WERI-Rb-1 (cell line): ENCODE data around the gene NAALADL2.

Experiments
- DNase-seq: peaks from one replicate; pipeline ENCODE4 v3.0.0-alpha.2; 2020
- H3K27ac ChIP-seq: fragments of 250-450 bp; sonication (Bioruptor Pico); 2 replicates; pipeline ENCODE4 v1.5.1; 2020; ENCODE audit warnings: mild to moderate bottlenecking, moderate library complexity
- H3K27me3 ChIP-seq: fragments of 250-450 bp; sonication (Bioruptor Pico); 2 replicates; pipeline ENCODE4 v1.5.1; 2021; ENCODE audit warnings: mild to moderate bottlenecking, low read depth, moderate library complexity; ENCODE audit not compliant: insufficient read depth, severe bottlenecking
- H3K36me3 ChIP-seq: fragments of 250-450 bp; sonication (Bioruptor Pico); 2 replicates; pipeline ENCODE4 v1.5.1; 2020; ENCODE audit warnings: mild to moderate bottlenecking, moderate library complexity
- H3K4me3 ChIP-seq: 2 replicates; pipeline ENCODE4 v1.5.1; 2011; ENCODE audit warnings: low read depth, mild to moderate bottlenecking, control low read depth, low read length
- H3K9me3 ChIP-seq: fragments of 250-450 bp; sonication (Bioruptor Pico); 2 replicates; pipeline ENCODE4 v1.5.1; 2021; ENCODE audit warnings: mild to moderate bottlenecking, moderate library complexity; ENCODE audit not compliant: severe bottlenecking
- TF ChIP-seq, protein P1 (sequence below): IDR thresholded peaks from 2 replicates; pipeline ENCODE4 v1.5.1; 2011; ENCODE audit warnings: low read depth, mild to moderate bottlenecking, control low read depth, inconsistent platforms, low read length

Gene NAALADL2

DNA sequence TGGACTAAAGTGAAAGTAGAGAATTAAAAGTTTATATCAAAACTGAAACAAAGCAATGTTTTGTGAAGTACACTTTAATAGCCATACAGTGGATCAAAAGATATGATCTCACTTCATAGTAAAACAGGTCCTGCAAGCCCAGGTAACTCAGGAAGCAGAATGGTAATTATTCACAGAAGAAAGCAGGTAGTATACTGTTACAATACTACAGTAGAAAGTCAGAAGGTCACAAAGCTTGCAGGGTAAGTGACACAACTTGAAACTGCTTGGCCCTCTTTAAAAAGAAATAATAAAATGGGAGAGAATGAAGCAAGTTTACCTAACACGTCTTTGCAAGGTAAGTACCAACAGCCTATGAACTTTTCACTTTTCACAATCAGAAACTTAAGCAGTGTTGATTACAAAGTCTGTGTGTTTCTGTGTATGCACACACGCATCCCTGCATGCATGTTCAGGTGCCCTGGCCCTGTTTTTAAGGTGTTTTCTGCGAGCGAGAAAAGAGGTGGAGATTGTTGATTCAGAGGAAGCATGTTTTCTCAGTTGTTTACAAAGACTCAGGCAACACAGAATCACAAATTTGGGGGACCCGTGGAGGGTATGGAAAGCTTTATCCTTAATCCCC lies at the start of gene NAALADL2:
Gene NAALADL2 (plus strand): TSS at position 221 of the 622 bp plus-strand sequence.
- DNase-seq, result no peak
- TF ChIP-seq, protein P1, sequence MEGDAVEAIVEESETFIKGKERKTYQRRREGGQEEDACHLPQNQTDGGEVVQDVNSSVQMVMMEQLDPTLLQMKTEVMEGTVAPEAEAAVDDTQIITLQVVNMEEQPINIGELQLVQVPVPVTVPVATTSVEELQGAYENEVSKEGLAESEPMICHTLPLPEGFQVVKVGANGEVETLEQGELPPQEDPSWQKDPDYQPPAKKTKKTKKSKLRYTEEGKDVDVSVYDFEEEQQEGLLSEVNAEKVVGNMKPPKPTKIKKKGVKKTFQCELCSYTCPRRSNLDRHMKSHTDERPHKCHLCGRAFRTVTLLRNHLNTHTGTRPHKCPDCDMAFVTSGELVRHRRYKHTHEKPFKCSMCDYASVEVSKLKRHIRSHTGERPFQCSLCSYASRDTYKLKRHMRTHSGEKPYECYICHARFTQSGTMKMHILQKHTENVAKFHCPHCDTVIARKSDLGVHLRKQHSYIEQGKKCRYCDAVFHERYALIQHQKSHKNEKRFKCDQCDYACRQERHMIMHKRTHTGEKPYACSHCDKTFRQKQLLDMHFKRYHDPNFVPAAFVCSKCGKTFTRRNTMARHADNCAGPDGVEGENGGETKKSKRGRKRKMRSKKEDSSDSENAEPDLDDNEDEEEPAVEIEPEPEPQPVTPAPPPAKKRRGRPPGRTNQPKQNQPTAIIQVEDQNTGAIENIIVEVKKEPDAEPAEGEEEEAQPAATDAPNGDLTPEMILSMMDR, result no peak
- Histone ChIP-seq H3K9me3 (no peaks in the 10 kb centered on the region), H3K27me3 (no peaks in the 10 kb centered on the region), H3K27ac (no peak within 1 kb of the TSS), H3K36me3 (no peaks in the 10 kb centered on the region), H3K4me3 (no peak within 1 kb of the TSS)

DNA sequence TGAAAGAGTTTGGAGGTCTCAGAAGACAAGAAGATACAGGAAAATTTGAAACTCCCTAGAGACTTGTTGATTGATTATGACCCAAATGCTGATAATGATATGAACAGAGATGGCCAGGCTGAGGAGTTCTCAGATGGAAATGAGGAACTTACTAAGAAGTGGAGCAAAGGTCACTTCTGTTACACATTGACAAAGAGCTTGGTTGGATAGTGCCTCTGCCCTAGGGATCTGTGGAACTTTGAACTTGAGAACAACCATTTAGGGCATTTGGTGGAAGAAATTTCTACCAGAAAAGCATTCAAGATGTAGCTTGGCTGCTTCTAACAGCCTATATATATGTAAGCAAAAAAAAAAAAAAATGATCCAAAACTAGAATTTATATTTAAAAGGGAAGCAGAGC lies 48.9 kb upstream of the NAALADL2 start:
- TF ChIP-seq, protein P1, result no peak
- Histone ChIP-seq H3K27me3 (no peaks in the 10 kb centered on the region), H3K4me3 (no peak overlapping the region), H3K36me3 (no peaks in the 10 kb centered on the region), H3K9me3 (no peaks in the 10 kb centered on the region), H3K27ac (no peak overlapping the region)
- no peak for DNase-seq

DNA sequence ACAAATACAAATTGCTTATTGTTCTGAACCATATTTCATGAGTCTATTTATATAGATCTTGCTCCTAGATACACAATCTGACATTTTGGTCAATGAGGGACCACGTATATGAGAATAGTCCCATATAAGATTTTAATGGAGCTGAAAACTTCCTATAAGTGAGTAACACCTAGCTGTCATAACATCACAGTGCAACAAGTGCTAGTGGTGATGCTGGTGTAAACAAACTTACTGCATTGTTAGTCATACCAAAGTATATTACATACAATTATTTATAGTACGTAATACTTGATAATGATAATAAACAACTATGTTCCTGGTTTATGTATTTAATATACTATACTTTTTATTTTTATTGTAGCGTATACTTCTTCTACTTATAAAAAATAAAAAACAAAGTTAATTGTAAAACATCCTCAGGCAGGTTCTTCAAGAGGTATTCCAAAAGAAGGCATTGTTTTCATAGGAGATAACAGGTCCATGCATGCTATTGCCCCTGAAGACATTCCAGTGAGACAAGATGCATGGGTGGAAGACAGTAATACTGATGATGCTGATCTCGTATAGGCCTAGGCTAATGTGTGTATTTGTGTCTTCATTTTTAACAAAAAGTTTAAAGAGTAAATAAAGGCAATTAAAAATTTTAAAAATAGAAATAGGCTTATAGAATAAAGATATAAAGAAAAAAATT lies 46.8 kb upstream of the NAALADL2 start:
- no peaks in the 10 kb centered on the region for H3K9me3 ChIP-seq
- no peak overlapping the region for H3K4me3 ChIP-seq
- no peak for DNase-seq
- no peaks in the 10 kb centered on the region for H3K27me3 ChIP-seq
- H3K27ac ChIP-seq, result no peak overlapping the region
- H3K36me3 ChIP-seq, result no peaks in the 10 kb centered on the region
- TF ChIP-seq, protein P1, result no peak

DNA sequence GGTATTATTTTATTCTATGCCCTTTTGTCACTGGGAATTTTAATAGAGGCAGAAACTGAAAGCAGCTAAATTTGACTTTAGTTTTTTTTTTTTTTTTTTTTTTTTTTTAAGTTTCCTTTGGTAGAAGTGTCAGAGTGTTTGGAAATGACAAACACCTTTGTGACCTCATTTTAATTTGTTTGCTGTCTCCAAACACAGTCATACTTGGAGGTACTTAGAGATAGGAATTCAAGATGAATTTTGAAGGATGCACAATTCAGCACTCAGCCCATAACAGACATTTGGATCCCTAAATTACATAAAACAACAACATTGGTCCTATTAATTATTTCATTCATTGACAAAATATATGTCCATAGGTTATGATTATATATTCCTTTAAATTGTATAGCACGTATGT lies 43.4 kb upstream of the NAALADL2 start:
- DNase-seq, result no peak
- H3K4me3 ChIP-seq, result no peak overlapping the region
- no peaks in the 10 kb centered on the region for H3K27me3 ChIP-seq
- no peak overlapping the region for H3K27ac ChIP-seq
- TF ChIP-seq, protein P1, result no peak
- no peaks in the 10 kb centered on the region for H3K36me3 ChIP-seq
- H3K9me3 ChIP-seq, result no peaks in the 10 kb centered on the region

DNA sequence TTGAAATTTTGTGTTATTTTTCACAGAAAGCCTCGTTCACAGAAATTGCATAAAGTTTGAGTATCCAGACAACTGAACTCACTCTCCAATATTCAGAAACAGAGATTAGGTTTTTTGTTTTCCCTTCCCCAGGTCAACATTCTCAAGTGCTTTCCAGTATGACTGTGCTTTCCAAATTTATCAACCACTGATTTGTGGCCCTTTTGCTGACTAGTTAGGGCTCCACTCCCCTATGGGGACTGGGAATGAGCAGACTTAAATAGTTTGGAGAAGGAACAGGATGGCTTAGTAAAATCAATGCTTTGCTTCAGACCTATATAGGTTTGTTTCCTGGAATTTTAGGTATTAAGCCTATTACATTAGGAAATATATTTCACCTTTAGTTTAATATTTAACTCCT lies 38.2 kb upstream of the NAALADL2 start:
- no peak for DNase-seq
- H3K36me3 ChIP-seq, result no peaks in the 10 kb centered on the region
- TF ChIP-seq, protein P1, result no peak
- H3K4me3 ChIP-seq, result no peak overlapping the region
- no peaks in the 10 kb centered on the region for H3K27me3 ChIP-seq
- no peak overlapping the region for H3K27ac ChIP-seq
- no peaks in the 10 kb centered on the region for H3K9me3 ChIP-seq
